Adrenal gland (tissue), 12 donors: ENCODE data around the gene MTF1. TPM values are rescaled to one million over a fixed set of nuclear protein-coding genes. Genes with fewer than 3 reads are reported as not detected.
"Not testable (repeated sequence)": the region's sequence is repeated elsewhere in the genome, so short reads cannot be mapped to it uniquely, and the experiment has no call there.

Experiments used
- DNase-seq, 7 donors: peaks; one replicate each; pipeline ENCODE4 v3.0.0-alpha.2; 2019 to 2020
- H3K27ac ChIP-seq, 5 donors: fragments of 200-600 bp; sonication (generic) in 4 of 5; 1 replicate in 3 of 5; 2 replicates in 2 of 5; pipeline versions ENCODE4 v1.5.1 to v1.8.0; 2016 to 2020; ENCODE audit warnings: mild to moderate bottlenecking in 1 of 5
- H3K27me3 ChIP-seq: fragments of 200-600 bp; 2 replicates; pipeline ENCODE4 v1.8.0; 2021
- H3K36me3 ChIP-seq, 2 donors: fragments of 200-600 bp; replicated peaks in 1 of 2; 1 replicate in 1 of 2; 2 replicates in 1 of 2; pipeline versions ENCODE4 v1.5.1 to v1.8.0; 2018 to 2022
- H3K4me1 ChIP-seq, 2 donors: fragments of 200-600 bp; replicated peaks in 1 of 2; 1 replicate in 1 of 2; 2 replicates in 1 of 2; pipeline versions ENCODE4 v1.5.1 to v1.8.0; 2018 to 2021
- H3K4me3 ChIP-seq, 4 donors: fragments of 200-600 bp; sonication (generic) in 3 of 4; one replicate each; pipeline ENCODE4 v1.5.1; 2016 to 2018
- H3K9me3 ChIP-seq, 3 donors: fragments of 200-600 bp; sonication (generic) in 1 of 3; replicated peaks in 1 of 3; 1 replicate in 2 of 3; 2 replicates in 1 of 3; pipeline versions ENCODE4 v1.5.1 to v1.8.0; 2016 to 2021
- POLR2A ChIP-seq, 2 donors: fragments of 450-650 bp; IDR thresholded peaks; one replicate each; pipeline ENCODE4 v1.6.1; 2017; ENCODE audit warnings: antibody characterized with exemption in 2 of 2, mild to moderate bottlenecking in 2 of 2, moderate library complexity in 1 of 2
- WGBS, 4 donors: extraction: QIAGEN DNeasy Blood & Tissue Kit in 2 of 4; methylation state at CpG; one replicate each; pipeline versions ENCODE4 v1.1.5 to v1.1.7; 2013 to 2017; 5-methylcytosine and 5-hydroxymethylcytosine counted together
- intact Hi-C, 2 donors: fragments of 100-400 bp; cut with DNase I; formaldehyde crosslinking; loops; one replicate each; pipeline versions ENCODE4 v1.14.1 to v1.15.0; 2022 to 2023
- polyA plus RNA-seq, 3 donors: library from polyadenylated mRNA; stranded (reverse); fragments of 200-250 nt in 2 of 3; fragments of 350-450 nt in 1 of 3; fragmentation: Illumina TruSeq in 1 of 3; extraction: RNeasy Lipid Tissue Mini Kit (QIAGEN cat#74804) in 1 of 3; gene quantifications; one replicate each; pipeline ENCODE4 v1.2.3, GENCODE V29; 2013 to 2014
- total RNA-seq, 9 donors: library from RNA; depleted of rRNA in 4 of 9; stranded (reverse); fragments of >200 nt in 4 of 9; fragments of 120-200 nt in 1 of 9; fragmentation: NEBNext Ultra II Directional in 1 of 9; extraction: Animal tissue kit (Norgen Biotek cat#: 25700) in 1 of 9; gene quantifications; one replicate each; pipeline versions ENCODE4 v1.1.0 to v1.2.4, GENCODE V29; 2013 to 2023
- TF ChIP-seq, protein P1 (sequence below), 6 experiments: fragments of 450-650 bp in 4 of 6; fragments of 200-600 bp in 2 of 6; sonication (generic) in 1 of 6; IDR thresholded peaks; 1 replicate in 5 of 6; 2 replicates in 1 of 6; pipeline versions ENCODE4 v1.5.1 to v1.8.0; 2016 to 2021; ENCODE audit warnings: antibody characterized with exemption in 6 of 6, mild to moderate bottlenecking in 2 of 6, moderate library complexity in 1 of 6
- donor health status: healthy with polysubstance abuse.
- donor health status: Bipolar disorder and iron deficiency.
- donor health status: DM: yes; HTN: yes; CAD: no.
- donor health status: DM: no; HTN: no; CAD: no.
- donor health status: DM: no; HTN: no; CAD: no.
- donor health status: DM: yes; HTN: yes; CAD: no.

MTF1 gene
- total and polyA plus RNA-seq, 12 donors: 1.4 to 28.0 (median 5.7) TPM

DNA sequence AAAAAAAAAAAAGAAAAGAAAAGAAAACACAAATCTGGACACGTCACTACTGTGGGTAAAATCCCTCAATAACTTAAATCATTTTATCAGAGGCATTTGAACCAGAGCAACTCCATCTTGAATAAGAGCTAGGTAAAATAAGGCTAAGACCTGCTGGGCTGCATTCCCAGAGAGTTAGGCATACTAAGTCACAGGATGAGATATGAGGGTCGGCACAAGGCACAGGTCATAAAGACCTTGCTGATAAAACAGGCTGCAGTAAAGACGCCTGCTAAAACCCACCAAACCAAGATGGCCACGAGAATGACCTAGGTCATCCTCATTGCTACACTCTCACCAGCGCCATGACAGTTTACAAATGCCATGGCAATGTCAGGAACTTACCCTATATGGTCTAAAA lies 43.6 kb upstream of the MTF1 start:
- Histone ChIP-seq H3K4me1 (no peaks in the 10 kb centered on the region), H3K27me3 (no peaks in the 10 kb centered on the region), H3K36me3 (no peaks in the 10 kb centered on the region), H3K27ac (no peak overlapping the region), H3K9me3 (no peaks in the 10 kb centered on the region), H3K4me3 (no peak overlapping the region)
- no peak for DNase-seq
- WGBS, 4 donors: 82 to 91% (median 88%) methylated on average over 5 of the region's 5 CpGs
- intact Hi-C loops: no loop called here
- TF ChIP-seq, protein P1, sequence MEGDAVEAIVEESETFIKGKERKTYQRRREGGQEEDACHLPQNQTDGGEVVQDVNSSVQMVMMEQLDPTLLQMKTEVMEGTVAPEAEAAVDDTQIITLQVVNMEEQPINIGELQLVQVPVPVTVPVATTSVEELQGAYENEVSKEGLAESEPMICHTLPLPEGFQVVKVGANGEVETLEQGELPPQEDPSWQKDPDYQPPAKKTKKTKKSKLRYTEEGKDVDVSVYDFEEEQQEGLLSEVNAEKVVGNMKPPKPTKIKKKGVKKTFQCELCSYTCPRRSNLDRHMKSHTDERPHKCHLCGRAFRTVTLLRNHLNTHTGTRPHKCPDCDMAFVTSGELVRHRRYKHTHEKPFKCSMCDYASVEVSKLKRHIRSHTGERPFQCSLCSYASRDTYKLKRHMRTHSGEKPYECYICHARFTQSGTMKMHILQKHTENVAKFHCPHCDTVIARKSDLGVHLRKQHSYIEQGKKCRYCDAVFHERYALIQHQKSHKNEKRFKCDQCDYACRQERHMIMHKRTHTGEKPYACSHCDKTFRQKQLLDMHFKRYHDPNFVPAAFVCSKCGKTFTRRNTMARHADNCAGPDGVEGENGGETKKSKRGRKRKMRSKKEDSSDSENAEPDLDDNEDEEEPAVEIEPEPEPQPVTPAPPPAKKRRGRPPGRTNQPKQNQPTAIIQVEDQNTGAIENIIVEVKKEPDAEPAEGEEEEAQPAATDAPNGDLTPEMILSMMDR (IDR thresholded peaks at IDR 0.05): no peak
- no peak for TF ChIP-seq POLR2A (IDR thresholded peaks at IDR 0.05)

DNA sequence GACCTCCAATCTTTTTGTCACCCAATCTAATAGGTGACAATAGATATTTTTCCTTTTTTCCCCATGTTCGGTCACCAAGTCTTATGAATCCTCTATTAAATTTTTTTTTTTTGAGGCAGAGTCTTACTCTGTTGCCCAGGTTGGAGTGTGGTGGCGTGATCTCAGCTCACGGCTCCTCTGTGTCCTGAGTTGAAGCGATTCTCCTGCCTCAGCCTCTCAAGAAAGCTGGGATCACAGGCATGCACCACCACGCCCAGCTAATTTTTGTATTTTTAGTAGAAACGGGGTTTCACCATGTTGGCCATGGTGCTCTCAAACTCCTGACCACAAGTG lies 42.5 kb upstream of the MTF1 start:
- Histone ChIP-seq H3K4me3 (no peak overlapping the region), H3K4me1 (no peaks in the 10 kb centered on the region), H3K27ac (peak overlapping the region in 1 of 5 donors; percentile 40), H3K9me3 (no peaks in the 10 kb centered on the region), H3K36me3 (no peaks in the 10 kb centered on the region), H3K27me3 (no peaks in the 10 kb centered on the region)
- 90 to 97% (median 93%) methylated on average over 6 of the region's 6 CpGs for WGBS, 4 donors
- intact Hi-C loops: no loop called here
- TF ChIP-seq, protein P1 (IDR thresholded peaks at IDR 0.05): no peak
- no peak for TF ChIP-seq POLR2A (IDR thresholded peaks at IDR 0.05)
- DNase-seq: no peak

DNA sequence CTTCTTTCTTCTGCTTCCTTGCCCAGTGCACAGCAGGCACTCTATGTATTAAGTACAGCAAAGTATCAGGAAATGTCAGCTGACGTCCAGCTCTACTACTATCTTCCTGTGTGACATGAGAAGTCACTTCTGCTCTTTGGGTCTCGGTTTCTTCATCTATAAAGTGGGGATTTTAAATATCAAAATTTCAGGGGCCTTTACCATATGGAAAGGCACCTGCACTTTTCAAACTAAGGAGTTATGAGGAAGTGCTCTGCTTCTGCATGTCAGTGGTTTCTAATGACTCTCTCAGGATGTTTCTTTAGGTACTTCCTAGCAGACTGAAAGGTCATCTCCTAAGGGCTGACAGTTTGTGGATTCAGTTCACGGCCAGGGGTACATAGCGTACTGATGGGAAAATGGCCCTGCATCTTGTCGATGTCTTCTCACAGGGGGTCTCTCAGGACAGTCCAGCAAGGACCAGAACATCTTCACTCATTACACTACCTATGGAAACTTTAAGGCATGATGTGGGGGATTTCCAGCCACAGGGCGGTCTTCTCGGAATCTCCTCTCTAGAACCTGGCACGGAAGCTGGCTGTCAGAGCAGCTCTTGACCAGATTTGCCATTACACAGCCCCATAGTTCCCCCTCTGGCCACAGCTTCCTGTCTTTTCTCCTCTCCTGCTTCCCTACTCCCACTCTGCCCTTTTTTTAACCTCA lies 42.0 kb upstream of the MTF1 start:
- intact Hi-C loops: no loop called here
- H3K27ac ChIP-seq: peak overlapping the region in 1 of 5 donors; percentile 40
- no peaks in the 10 kb centered on the region for H3K9me3 ChIP-seq
- no peaks in the 10 kb centered on the region for H3K4me1 ChIP-seq
- 77 to 84% (median 80%) methylated on average over 6 to 8 of the region's 8 CpGs for WGBS, 4 donors
- no peak for DNase-seq
- H3K4me3 ChIP-seq: no peak overlapping the region
- TF ChIP-seq POLR2A (IDR thresholded peaks at IDR 0.05): no peak
- TF ChIP-seq, protein P1 (IDR thresholded peaks at IDR 0.05): no peak
- no peaks in the 10 kb centered on the region for H3K36me3 ChIP-seq
- no peaks in the 10 kb centered on the region for H3K27me3 ChIP-seq

DNA sequence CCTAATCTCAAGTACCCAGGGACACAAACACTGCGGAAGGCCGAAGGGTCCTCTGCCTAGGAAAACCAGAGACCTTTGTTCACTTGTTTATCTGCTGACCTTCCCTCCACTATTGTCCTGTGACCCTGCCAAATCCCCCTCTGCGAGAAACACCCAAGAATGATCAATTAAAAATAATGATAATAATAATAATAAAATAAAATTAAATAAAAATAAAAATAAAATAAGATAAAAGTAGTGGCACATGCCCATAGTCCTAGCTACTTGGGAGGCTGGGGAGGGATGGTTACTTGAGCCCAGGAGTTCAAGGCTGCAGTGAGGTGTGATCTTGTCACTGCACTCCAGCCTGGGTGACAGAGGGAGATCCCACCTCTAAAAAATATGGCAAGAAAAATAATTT lies 38.2 kb upstream of the MTF1 start:
- H3K27me3 ChIP-seq, H3K4me3 ChIP-seq, H3K27ac ChIP-seq, H3K9me3 ChIP-seq, DNase-seq, H3K36me3 ChIP-seq, H3K4me1 ChIP-seq, intact Hi-C loops: not testable (repeated sequence)
- WGBS, 4 donors: 93 to 98% (median 96%) methylated on average over 3 of the region's 3 CpGs

DNA sequence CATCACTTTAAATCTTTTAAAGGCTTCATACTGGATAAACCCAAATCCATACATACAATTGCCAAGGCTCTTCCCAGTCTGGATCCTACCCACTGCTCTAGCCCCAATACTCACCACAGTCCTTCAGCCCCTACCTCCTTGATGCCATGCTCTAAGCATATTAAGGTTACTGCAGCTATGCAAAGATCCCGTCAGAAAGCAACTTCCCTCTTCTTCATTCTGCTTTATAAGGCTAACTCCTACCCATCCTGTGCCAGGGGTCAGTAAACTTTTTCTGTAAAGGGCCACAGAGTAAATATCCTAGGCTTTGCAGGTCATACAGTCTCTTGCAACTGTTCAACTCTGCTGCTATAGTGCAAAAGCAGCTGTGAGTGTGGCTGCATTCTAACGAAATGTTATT lies 34.3 kb upstream of the MTF1 start:
- 86 to 94% (median 91%) methylated on average over 2 of the region's 2 CpGs for WGBS, 4 donors
- TF ChIP-seq, protein P1 (IDR thresholded peaks at IDR 0.05): no peak
- no peak for TF ChIP-seq POLR2A (IDR thresholded peaks at IDR 0.05)
- DNase-seq: no peak
- intact Hi-C loops: loop anchor here in 1 of 2 donors (5.0 kb wide), 1 partner anchor 84 kb away; no protein-coding TSS in a partner anchor
- Histone ChIP-seq H3K4me1 (no peaks in the 10 kb centered on the region), H3K36me3 (peaks cover 0 to 15% of the 10 kb centered on the region in 2 donors), H3K27ac (no peak overlapping the region), H3K27me3 (no peaks in the 10 kb centered on the region), H3K4me3 (no peak overlapping the region), H3K9me3 (no peaks in the 10 kb centered on the region)
